ENCODE data around the gene SPATA18. TPM values are rescaled to one million over a fixed set of nuclear protein-coding genes. Genes with fewer than 3 reads are reported as not detected.
"Not testable (repeated sequence)": the region's sequence is repeated elsewhere in the genome, so short reads cannot be mapped to it uniquely, and the experiment has no call there.

SPATA18 gene
- total RNA-seq, 1 experiment from 2014 or later = not detected

DNA sequence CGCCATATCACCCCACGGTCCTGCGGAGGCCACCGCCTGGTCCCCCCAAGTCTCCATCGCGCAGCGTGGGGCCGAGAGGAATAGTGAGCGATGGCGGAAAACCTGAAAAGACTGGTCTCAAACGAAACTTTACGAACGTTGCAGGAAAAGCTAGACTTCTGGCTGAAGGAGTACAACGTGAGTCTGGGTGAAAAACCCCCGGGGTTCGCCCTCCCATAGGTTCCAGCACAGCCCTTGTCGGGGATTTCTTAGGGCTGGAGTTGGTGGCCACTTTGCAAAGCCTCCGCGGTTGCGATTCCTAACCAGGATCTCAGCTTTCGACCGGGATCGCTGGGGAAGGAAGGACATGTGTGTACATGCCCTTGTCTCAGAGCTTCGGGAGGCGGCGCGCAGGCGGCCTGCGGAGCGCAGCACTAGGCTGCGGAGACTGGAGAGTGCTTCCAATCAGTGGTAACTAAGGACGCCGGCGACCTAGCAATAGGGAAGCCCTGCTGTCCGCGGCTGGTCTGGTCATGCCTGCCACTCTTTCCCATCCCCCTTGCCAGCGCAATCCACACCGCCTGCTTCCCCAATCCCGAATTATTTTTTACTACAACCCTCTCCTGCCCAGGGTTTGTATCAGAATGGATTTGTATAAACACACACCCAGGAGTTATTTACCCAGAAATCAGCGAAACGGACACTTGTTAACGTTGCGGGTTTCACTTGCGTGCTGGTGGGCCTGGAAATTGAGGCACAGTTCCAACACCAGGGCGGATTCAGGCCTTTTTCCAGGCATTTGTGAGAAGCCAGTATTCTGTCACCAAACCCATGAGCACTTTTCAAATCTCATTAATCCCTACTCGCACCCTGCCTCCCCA, 741 bp downstream of the SPATA18 start:
- DNase-seq (ENCODE audit: low spot score) = no peak

- DNase-seq (ENCODE audit: low spot score) = no peak
Measured at GRCh38 chr4:52052475-52052780, 1.3 kb downstream of the SPATA18 start.

GRCh38 chr4:52054254-52054653, 3.1 kb downstream of the SPATA18 start:
- no peak for DNase-seq (ENCODE audit: low spot score)

DNA sequence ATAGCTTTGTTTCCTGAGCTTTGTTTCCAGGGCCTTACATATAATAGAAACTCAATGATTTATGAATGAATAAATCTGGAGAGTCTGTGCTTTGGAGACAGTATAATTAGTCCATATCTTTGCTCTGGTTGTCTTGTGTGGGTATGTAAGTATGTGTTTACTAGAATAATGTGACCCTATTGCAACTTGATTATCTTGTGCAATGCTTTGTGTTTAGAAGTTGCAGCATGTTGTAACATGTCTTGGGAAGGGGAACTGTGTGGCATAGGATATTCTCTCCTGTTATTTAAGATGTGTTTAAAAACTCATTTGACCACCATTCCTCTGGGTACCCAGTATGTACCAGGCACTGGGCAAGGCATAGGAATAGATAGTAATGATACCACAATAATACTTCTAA, 6.1 kb downstream of the SPATA18 start:
- DNase-seq (ENCODE audit: low spot score) = no peak

DNA sequence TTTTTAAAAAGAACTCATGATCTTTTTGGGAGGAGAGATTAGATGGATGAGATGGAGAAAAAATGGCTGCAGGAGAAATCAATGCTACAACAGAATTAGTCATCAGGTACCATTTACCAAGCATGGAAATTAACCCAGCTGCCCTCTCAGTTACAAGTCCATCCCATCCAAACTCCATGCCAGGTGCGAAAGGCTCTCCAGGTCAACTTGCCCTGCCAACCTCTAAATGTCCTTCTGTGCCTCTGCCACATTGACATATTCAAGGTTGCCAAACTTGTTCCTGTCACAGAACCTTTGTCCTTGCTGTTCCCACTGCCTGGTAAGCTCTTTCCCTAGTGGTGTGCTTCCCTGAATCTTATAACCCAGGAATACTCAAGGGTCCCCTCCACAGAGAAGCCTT, 7.2 kb downstream of the SPATA18 start:
- no peak for DNase-seq (ENCODE audit: low spot score)

GRCh38 chr4:52059372-52059771, 8.3 kb downstream of the SPATA18 start:
- peak; percentile 85 for DNase-seq (ENCODE audit: low spot score)

DNA sequence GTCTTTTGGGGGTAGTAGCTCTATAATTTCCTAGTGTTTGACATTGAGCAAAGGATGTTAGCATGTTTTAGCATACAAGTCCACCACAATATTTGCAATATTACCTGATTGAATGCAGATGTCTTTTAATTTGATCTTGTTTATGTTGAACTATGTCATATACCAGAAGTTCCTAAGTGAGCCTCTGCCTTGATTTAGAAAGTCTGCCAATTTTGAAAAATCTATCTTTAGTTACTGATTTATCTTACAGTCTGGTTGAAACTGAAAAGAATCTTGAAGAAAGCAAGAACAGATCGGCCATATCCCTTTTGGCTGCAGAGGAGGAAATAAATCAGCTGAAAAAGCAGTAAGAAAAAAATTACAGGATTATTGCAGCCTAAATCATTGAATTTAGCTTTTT, 18.5 kb downstream of the SPATA18 start:
- DNase-seq (ENCODE audit: low spot score) = no peak

DNA sequence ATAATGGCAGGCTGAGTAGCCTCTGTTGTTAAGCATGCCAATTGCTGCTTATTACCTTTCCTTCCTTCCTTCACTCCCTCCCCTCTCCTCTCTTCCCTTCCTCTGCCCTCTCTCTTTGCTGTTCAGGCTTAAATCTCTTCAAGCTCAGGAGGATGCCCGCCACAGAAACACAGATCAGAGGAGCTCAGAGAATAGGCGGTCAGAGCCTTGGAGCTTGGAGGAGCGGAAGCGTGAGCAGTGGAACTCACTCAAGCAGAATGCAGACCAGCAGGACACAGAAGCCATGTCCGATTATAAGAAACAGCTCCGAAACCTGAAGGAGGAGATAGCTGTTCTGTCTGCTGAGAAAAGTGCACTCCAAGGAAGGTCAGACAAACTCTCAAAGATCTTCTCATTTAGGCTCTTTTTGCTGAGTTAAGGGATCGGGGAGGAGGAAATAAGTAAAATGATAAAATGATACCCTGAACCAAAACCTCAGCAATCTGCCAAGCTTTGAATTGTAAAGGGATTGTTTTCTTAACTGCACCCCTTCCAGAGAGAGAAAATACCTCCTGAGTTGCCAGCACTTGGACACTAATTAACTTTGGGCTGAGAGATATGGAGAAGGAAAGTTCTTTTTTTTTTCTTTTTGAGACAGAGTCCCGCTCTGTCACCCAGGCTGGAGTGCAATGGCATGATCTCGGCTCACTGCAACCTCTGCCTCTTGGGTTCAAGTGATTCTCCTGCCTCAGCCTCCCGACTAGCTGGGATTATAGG, 20.9 kb downstream of the SPATA18 start:
- no peak for DNase-seq (ENCODE audit: low spot score)

- DNase-seq (ENCODE audit: low spot score) = no peak
Measured at GRCh38 chr4:52076731-52077130, 25.6 kb downstream of the SPATA18 start.

DNA sequence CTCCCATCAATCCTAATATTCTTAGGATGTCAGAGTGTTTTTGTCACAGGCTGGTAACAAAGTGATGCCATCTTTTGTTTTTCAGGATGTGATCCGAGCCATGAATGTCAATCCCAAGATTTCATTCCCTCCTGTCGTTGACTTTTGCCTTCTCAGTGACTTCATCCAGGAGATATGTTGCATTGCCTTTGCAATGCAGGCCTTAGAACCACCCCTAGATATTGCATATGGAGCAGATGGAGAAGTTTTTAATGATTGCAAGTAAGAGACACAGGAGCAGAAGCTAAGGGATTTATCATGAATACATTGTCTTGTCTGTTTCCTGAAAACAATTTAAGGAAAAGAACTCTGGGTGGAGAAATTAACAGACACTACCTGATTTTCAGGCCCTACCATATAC, 28.6 kb downstream of the SPATA18 start:
- DNase-seq (ENCODE audit: low spot score) = no peak

- DNase-seq (ENCODE audit: low spot score) = no peak
Measured at GRCh38 chr4:52081216-52081615, 30.1 kb downstream of the SPATA18 start.

DNA sequence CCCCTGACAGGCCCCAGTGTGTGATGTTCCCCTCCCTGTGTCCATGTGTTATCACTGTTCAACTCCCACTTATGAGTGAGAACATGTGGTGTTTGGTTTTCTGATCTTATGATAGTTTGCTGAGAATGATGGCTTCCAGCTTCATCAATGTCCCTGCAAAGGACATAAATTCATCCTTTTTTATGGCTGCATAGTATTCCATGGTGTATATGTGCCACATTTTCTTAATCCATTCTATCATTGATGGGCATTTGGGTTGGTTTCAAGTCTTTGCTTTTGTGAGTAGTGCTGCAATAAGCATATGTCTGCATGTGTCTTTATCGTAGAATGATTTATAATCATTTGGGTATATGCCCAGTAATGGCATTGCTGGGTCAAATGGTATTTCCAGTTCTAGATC, 35.3 kb downstream of the SPATA18 start:
- DNase-seq (ENCODE audit: low spot score) = not testable (repeated sequence)

DNA sequence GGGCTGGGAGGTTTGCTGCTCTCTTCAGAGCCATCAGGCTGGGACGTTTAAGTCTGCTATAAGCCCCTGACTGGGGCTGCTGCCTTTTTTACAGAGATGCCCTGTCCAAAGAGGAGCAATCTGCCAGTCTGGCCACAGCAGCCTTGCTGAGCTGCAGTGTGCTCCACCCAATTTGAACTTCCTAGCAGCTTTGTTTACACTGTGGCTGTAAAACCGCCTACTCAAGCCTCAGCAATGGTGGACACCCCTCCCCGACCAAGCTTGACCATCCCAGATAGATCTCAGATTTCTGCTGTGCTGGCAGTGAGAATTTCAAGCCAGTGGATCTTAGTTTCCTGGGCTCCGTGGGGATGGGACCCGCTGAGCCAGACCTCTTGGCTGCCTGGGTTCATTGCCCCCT, 40.7 kb downstream of the SPATA18 start:
- peak; percentile 79 for DNase-seq (ENCODE audit: low spot score)

GRCh38 chr4:52093466-52093865, 42.4 kb downstream of the SPATA18 start:
- DNase-seq (ENCODE audit: low spot score) = no peak

GRCh38 chr4:52094376-52095145, 43.5 kb downstream of the SPATA18 start:
- DNase-seq (ENCODE audit: low spot score) = no peak

- DNase-seq (ENCODE audit: low spot score) = no peak
Measured at GRCh38 chr4:52095374-52095773, 44.3 kb downstream of the SPATA18 start.

- DNase-seq (ENCODE audit: low spot score) = no peak
Measured at GRCh38 chr4:52096048-52096447, 44.9 kb downstream of the SPATA18 start.

DNA sequence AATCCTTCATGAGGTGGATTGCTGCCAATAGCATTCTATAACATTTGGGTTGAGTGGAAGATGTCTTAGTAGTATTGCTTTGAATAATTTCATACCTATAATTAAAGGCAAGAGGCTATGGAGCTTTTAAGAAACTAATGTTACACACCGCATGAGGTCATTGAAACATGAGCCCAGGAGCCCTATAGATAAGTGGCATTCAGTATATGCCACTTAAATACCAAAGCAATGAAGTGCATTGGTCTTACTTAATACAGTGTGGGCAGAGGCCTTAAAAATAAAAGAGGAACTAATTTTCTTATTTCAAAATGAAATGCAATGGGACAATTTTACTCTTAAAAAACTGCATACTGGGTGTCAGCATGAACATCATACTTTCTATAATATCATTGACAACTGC, 47.5 kb downstream of the SPATA18 start:
- DNase-seq (ENCODE audit: low spot score) = no peak

GRCh38 chr4:52099860-52100461, 48.9 kb downstream of the SPATA18 start:
- peak; percentile 8 for DNase-seq (ENCODE audit: low spot score)

GRCh38 chr4:52102587-52102986, 51.5 kb downstream of the SPATA18 start:
- DNase-seq (ENCODE audit: low spot score) = no peak

- DNase-seq (ENCODE audit: low spot score) = peak; percentile 55
Measured at GRCh38 chr4:52103319-52103718, 52.2 kb downstream of the SPATA18 start.

DNA sequence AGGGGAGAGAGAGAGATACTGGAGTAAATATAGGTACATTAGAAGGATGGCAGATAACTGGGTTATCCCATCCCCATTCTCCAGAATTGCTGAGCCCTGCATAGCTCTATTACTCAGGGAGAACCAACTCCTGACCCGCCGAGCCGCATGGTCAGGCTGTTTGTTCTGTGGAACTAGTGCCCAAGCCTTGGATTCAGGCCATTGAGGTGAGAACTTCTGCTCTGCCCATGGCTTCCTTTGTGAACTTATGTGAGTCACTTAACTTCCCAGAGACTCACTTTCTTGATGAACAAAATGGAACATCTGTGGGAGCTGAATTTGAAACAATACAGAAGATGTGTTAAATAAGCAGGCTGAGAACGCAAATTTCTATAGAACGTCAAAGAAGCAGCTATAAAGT, 54.2 kb downstream of the SPATA18 start:
- no peak for DNase-seq (ENCODE audit: low spot score)

Data from HT-29 (cell line).